HepG2 (cell line): ENCODE measurements around the gene BBS1. TPM values are rescaled to one million over a fixed set of nuclear protein-coding genes. Genes with fewer than 3 reads are reported as not detected.

Source experiments
- ATAC-seq: fragments of 200-7000 bp; cut with Tn5 transposase; 3 replicates; pipeline ENCODE4 v1.9.1; 2020; ENCODE audit warnings: mild to moderate bottlenecking, moderate library complexity
- BruUV-seq: library from RNA; stranded (reverse); fragments of 400-500 nt; replicated peaks from 2 replicates; lab custom pipeline; 2021; lab: Mats Ljungman, UMichigan
- CTCF ChIA-PET: fragments of 300-600 bp; formaldehyde crosslinking; extraction: SDS; loops from one replicate; lab custom pipeline; 2021; ENCODE audit warnings: low total read pairs, inconsistent platforms, low intra/inter-chr PET ratio; lab: Yijun Ruan, JAX
- POLR2A ChIA-PET: fragments of 350-600 bp; sonication (Branson Sonifier 250); formaldehyde crosslinking; loops from one replicate; lab custom pipeline; 2020; ENCODE audit warnings: antibody characterized with exemption, inconsistent platforms; lab: Yijun Ruan, JAX
- DNase-seq: peaks from one replicate; pipeline ENCODE4 v3.0.0-alpha.2; 2015; ENCODE audit warnings: low spot score
- FAIRE-seq: peaks from 3 replicates; lab custom pipeline; 2011; peaks lifted over from hg19 to GRCh38; lab: Jason Lieb, UNC
- H2AFZ ChIP-seq: one replicate; pipeline ENCODE4 v1.6.1; 2011; ENCODE audit warnings: low read length, inconsistent platforms
- H3K27ac ChIP-seq: fragments of 300-600 bp; 3 replicates; pipeline ENCODE4 v1.8.0; 2011; ENCODE audit warnings: mixed run types, mild to moderate bottlenecking, mixed read lengths, low read length, inconsistent platforms; ENCODE audit not compliant: insufficient read depth; ENCODE audit errors: extremely low read length
- H3K27me3 ChIP-seq, 2 experiments: fragments of 200-600 bp in 1 of 2; 2 replicates in 1 of 2; 3 replicates in 1 of 2; pipeline versions ENCODE4 v1.6.0 to v1.8.0; 2011; ENCODE audit warnings: low read length in 2 of 2, mild to moderate bottlenecking in 2 of 2, moderate library complexity in 2 of 2, inconsistent platforms in 1 of 2; ENCODE audit not compliant: insufficient read depth in 2 of 2, control insufficient read depth in 1 of 2
- H3K36me3 ChIP-seq, 2 experiments: fragments of 200-600 bp in 1 of 2; replicated peaks in 1 of 2; 2 replicates in 1 of 2; 3 replicates in 1 of 2; pipeline versions ENCODE4 v1.5.1 to v1.8.0; 2011; ENCODE audit warnings: low read length in 2 of 2, inconsistent platforms in 1 of 2; ENCODE audit not compliant: insufficient read depth in 2 of 2, control insufficient read depth in 1 of 2
- H3K4me1 ChIP-seq: 2 replicates; pipeline ENCODE4 v1.5.1; 2012; ENCODE audit warnings: low read length, inconsistent platforms; ENCODE audit not compliant: insufficient read depth
- H3K4me2 ChIP-seq: 2 replicates; pipeline ENCODE4 v1.6.0; 2011; ENCODE audit warnings: low read depth, low read length, inconsistent platforms
- H3K4me3 ChIP-seq, 3 experiments: fragments of 200-600 bp in 1 of 3; sonication (generic), shearing (Covaris generic) in 1 of 3; replicated peaks in 1 of 3; 2 replicates each; pipeline ENCODE4 v1.5.1; 2011 to 2016; ENCODE audit warnings: low read length in 3 of 3, inconsistent platforms in 2 of 3, low read depth in 2 of 3, mild to moderate bottlenecking in 2 of 3, control low read depth in 1 of 3, mixed read lengths in 1 of 3; ENCODE audit not compliant: insufficient read depth in 1 of 3
- H3K79me2 ChIP-seq: one replicate; pipeline ENCODE4 v1.6.1; 2011; ENCODE audit warnings: low read length, inconsistent platforms; ENCODE audit not compliant: insufficient read depth
- H3K9ac ChIP-seq: 2 replicates; pipeline ENCODE4 v1.6.0; 2011; ENCODE audit warnings: mild to moderate bottlenecking, low read depth, low read length, inconsistent platforms; ENCODE audit not compliant: insufficient read depth
- H3K9me3 ChIP-seq: 2 replicates; pipeline ENCODE4 v1.5.1; 2012; ENCODE audit warnings: mild to moderate bottlenecking, low read length
- H4K20me1 ChIP-seq: 2 replicates; pipeline ENCODE4 v1.6.0; 2011; ENCODE audit warnings: inconsistent platforms, mild to moderate bottlenecking, low read length, moderate library complexity; ENCODE audit not compliant: insufficient read depth
- NR2C2 ChIP-seq: sonication (generic); formaldehyde crosslinking; IDR thresholded peaks from 2 replicates; pipeline ENCODE4 v1.4.0; 2020; ENCODE audit warnings: missing genetic modification reagents, mild to moderate bottlenecking, moderate library complexity, borderline replicate concordance
- TGIF2 ChIP-seq: IDR thresholded peaks from 2 replicates; pipeline ENCODE4 v1.6.1; 2016; ENCODE audit warnings: control low read depth, missing compliant biosample characterization
- ZMYM3 ChIP-seq: sonication (generic); formaldehyde crosslinking; IDR thresholded peaks from 2 replicates; pipeline ENCODE4 v1.5.1; 2020; ENCODE audit warnings: mild to moderate bottlenecking, missing genetic modification reagents
- ZNF629 ChIP-seq: sonication (generic); formaldehyde crosslinking; conservative IDR thresholded peaks from 2 replicates; pipeline ENCODE4 v1.5.0; 2020; ENCODE audit warnings: missing genetic modification reagents
- WGBS: methylation state at CpG from one replicate; pipeline ENCODE4 v1.1.6; 2017; ENCODE audit warnings: low lambda C conversion rate; 5-methylcytosine and 5-hydroxymethylcytosine counted together
- in situ Hi-C: cut with HindIII; loops from 2 replicates; pipeline ENCODE4 v1.10.0; 2017; ENCODE audit warnings: low pct_unique_long_range_greater_than_20kb; ENCODE audit not compliant: extremely low pct_ligation_motif_present
- intact Hi-C: fragments of 100-400 bp; cut with micrococcal nuclease; formaldehyde crosslinking; loops from one replicate; pipeline ENCODE4 v1.10.0; 2022; ENCODE audit not compliant: unreplicated experiment
- polyA plus RNA-seq, 8 experiments: library from polyadenylated mRNA; depleted of rRNA in 3 of 8; stranded (reverse) in 7 of 8; unstranded in 1 of 8; fragments of >200 nt; fragmentation: Illumina TruSeq in 4 of 8; extraction: Trizol in 4 of 8; gene quantifications; 2 replicates each; pipeline versions ENCODE4 v1.2.1 to v1.2.3, GENCODE V29; 2011 to 2016; ENCODE audit warnings: low read depth in 4 of 8, missing spikeins in 1 of 8, mixed read lengths in 1 of 8; ENCODE audit not compliant: insufficient read depth in 1 of 8
- total RNA-seq, 5 experiments: library from RNA; depleted of rRNA; stranded (reverse); fragments of >200 nt; fragmentation: Illumina TruSeq; extraction: Trizol; gene quantifications; 2 replicates each; pipeline ENCODE4 v1.2.3, GENCODE V29; 2016; ENCODE audit warnings: low read depth in 1 of 5
- TF ChIP-seq, protein P1 (sequence below): sonication (generic); formaldehyde crosslinking; IDR thresholded peaks from 2 replicates; pipeline ENCODE4 v1.5.0; 2020; ENCODE audit warnings: mild to moderate bottlenecking, missing genetic modification reagents

The BBS1 gene
- total and polyA plus RNA-seq, 2 of the 13 experiments (the other 11 are each of a cell fraction or from before 2014, with no cell fraction given): 11.7 to 14.1 TPM

DNA sequence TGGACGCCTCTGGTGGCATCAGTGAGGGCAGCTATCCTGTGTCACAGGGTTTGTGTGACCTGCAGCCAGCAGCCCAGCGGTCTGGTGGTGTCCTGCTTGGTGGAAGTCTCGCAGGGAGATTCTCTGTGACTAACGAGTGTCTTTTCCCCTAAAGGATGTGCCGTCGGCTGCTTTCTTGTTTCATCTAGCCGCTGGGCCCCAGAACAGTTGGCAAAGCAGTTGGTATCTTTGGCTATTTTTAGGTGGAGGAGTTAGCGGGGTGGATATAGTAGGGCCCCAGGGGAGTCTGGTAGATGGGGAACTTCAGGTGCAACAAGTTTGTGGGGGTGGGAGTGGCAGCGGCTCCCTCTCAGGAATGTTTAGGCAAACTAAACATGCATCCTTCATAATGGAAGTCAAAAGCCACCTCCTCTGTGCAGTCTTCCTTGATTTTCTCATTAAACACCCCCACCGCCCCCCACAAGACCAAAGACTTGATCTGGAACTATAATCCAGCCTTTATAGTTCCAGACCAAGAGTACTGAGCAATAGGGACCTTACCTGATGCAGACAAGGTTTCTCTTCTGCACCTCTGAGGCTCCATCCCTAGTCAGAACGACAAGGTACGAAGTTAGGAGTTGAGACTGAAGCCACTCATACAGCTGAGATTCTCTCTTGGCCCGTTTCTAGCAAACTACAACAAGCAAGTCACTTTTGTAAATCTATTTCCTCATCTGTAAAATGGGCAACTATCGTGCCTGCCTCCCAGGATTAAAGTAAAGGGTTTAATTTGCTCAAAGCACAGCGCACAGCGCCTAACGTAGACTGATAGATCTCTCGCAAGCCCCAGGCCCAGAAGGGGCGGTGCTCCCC is 44.8 kb upstream of the BBS1 start:
- FAIRE-seq (no peak), ATAC-seq (peak; percentile 19; the same call in 1 of the 3 replicates), DNase-seq (no peak)
- TF ChIP-seq, protein P1, sequence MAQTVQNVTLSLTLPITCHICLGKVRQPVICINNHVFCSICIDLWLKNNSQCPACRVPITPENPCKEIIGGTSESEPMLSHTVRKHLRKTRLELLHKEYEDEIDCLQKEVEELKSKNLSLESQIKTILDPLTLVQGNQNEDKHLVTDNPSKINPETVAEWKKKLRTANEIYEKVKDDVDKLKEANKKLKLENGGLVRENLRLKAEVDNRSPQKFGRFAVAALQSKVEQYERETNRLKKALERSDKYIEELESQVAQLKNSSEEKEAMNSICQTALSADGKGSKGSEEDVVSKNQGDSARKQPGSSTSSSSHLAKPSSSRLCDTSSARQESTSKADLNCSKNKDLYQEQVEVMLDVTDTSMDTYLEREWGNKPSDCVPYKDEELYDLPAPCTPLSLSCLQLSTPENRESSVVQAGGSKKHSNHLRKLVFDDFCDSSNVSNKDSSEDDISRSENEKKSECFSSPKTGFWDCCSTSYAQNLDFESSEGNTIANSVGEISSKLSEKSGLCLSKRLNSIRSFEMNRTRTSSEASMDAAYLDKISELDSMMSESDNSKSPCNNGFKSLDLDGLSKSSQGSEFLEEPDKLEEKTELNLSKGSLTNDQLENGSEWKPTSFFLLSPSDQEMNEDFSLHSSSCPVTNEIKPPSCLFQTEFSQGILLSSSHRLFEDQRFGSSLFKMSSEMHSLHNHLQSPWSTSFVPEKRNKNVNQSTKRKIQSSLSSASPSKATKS (CRISPR knock-in tag): no peak
- TF ChIP-seq ZNF629 (CRISPR knock-in tag) (peak; percentile 84), TGIF2 (CRISPR knock-in tag) (no peak), NR2C2 (no peak), ZMYM3 (CRISPR knock-in tag) (0 out of 2 replicates have a peak, but pooled peaks have one; percentile 24)
- POLR2A ChIA-PET: interaction anchor here (0.8 to 3.4 kb wide), 9 partner anchors 13 to 212 kb away, joined by 3 to 48 read pairs (median 5); partner anchors contain the start of genes BBS1, CCDC87, CCS and DPP3
- in situ Hi-C loops: no loop called here
- Histone ChIP-seq H3K4me1 (peaks cover 26% of the 10 kb centered on the region), H2AFZ (no peak overlapping the region), H3K9me3 (no peaks in the 10 kb centered on the region), H3K4me2 (peak overlapping the region; percentile 88), H3K79me2 (no peaks in the 10 kb centered on the region), H3K27ac (no peak overlapping the region), H3K9ac (no peak overlapping the region; the same call in 1 of the 2 replicates), H4K20me1 (no peaks in the 10 kb centered on the region; the same call in 1 of the 2 replicates), H3K27me3 (peaks cover 0 to 12% of the 10 kb centered on the region in 2 experiments; a peak in 3 of 5 replicates), H3K4me3 (peak overlapping the region; percentile 77 to 87 (median 84); a peak in 5 of 6 replicates), H3K36me3 (no peaks in the 10 kb centered on the region; a peak in 1 of 5 replicates)
- CTCF ChIA-PET: interaction anchor here (1.4 kb wide), 1 partner anchor 57 kb away, joined by 3 read pairs; no protein-coding TSS in a partner anchor
- WGBS: 33% methylated on average over 12 of the region's 19 CpGs
- intact Hi-C loops: no loop called here
- no TSS peak for BruUV-seq
